ENCODE measurements around the gene CCDC3.

GRCh38 chr10:12995425-12995861, 6.1 kb downstream of the CCDC3 start:
- TF ChIP-seq CTCF (IDR thresholded peaks at IDR 0.05) (no peak), POLR2A (IDR thresholded peaks at IDR 0.05) (no peak)

Measured in right lobe of liver (tissue), 4 donors.